Neural cell (in vitro differentiated cells): Measurements from ENCODE around the gene PHOSPHO1. TPM values are rescaled to one million over a fixed set of nuclear protein-coding genes. Genes with fewer than 3 reads are reported as not detected.

ENCODE experiments used
- H2AFZ ChIP-seq: fragments of 200-600, 300-800 bp; sonication (generic), shearing (Covaris generic); 2 replicates; pipeline ENCODE4 v1.6.0; 2014; ENCODE audit warnings: low read depth, mild to moderate bottlenecking, antibody characterized with exemption, low read length, moderate library complexity
- H3F3A ChIP-seq: fragments of 200-600 bp; shearing (Covaris generic); 2 replicates; pipeline ENCODE4 v1.6.1; 2016; ENCODE audit warnings: mild to moderate bottlenecking, moderate library complexity, mixed read lengths, antibody characterized with exemption, low read length; ENCODE audit not compliant: insufficient read depth, poor library complexity, severe bottlenecking
- H3K27ac ChIP-seq: fragments of 200-600, 300-800 bp; sonication (generic), shearing (Covaris generic); 2 replicates; pipeline ENCODE4 v1.5.1; 2014; ENCODE audit warnings: mild to moderate bottlenecking, low read length, moderate library complexity
- H3K27me3 ChIP-seq: fragments of 300-800, 200-600 bp; sonication (generic), shearing (Covaris generic); 2 replicates; pipeline ENCODE4 v1.6.0; 2014; ENCODE audit warnings: mild to moderate bottlenecking, low read depth, low read length, moderate library complexity; ENCODE audit not compliant: insufficient read depth
- H3K36me3 ChIP-seq: fragments of 300-800, 200-600 bp; sonication (generic), shearing (Covaris generic); 2 replicates; pipeline ENCODE4 v1.5.1; 2014; ENCODE audit warnings: mild to moderate bottlenecking, antibody characterized with exemption, low read length, moderate library complexity; ENCODE audit not compliant: insufficient read depth
- H3K4me2 ChIP-seq: fragments of 300-800, 200-600 bp; sonication (generic), shearing (Covaris generic); 2 replicates; pipeline ENCODE4 v1.6.0; 2014; ENCODE audit warnings: mild to moderate bottlenecking, low read length
- H3K4me3 ChIP-seq: fragments of 300-800, 200-600 bp; sonication (generic), shearing (Covaris generic); 2 replicates; pipeline ENCODE4 v1.5.1; 2014; ENCODE audit warnings: mild to moderate bottlenecking, low read length, moderate library complexity
- H3K79me2 ChIP-seq: fragments of 200-600 bp; shearing (Covaris generic); replicated peaks from 2 replicates; pipeline ENCODE4 v1.6.0; 2014; ENCODE audit warnings: mild to moderate bottlenecking, low read length, moderate library complexity; ENCODE audit not compliant: insufficient read depth
- H3K9ac ChIP-seq: fragments of 300-800, 200-600 bp; sonication (generic), shearing (Covaris generic); 2 replicates; pipeline ENCODE4 v1.6.1; 2016; ENCODE audit warnings: mild to moderate bottlenecking, low read length, mixed read lengths
- H3K9me2 ChIP-seq: fragments of 200-600 bp; shearing (Covaris generic); 2 replicates; pipeline ENCODE4 v1.6.1; 2016; ENCODE audit warnings: mild to moderate bottlenecking, low read length, mixed read lengths; ENCODE audit not compliant: insufficient read depth
- H3K9me3 ChIP-seq: fragments of 200-600, 300-800 bp; sonication (generic), shearing (Covaris generic); 2 replicates; pipeline ENCODE4 v1.6.1; 2016; ENCODE audit warnings: mild to moderate bottlenecking, mixed run types, low read length, moderate library complexity, mixed read lengths
- H4K20me1 ChIP-seq: fragments of 200-600 bp; shearing (Covaris generic); 2 replicates; pipeline ENCODE4 v1.6.1; 2016; ENCODE audit warnings: mild to moderate bottlenecking, mixed run types; ENCODE audit not compliant: insufficient read depth
- EP300 ChIP-seq: fragments of 450-650 bp; conservative IDR thresholded peaks from 2 replicates; pipeline ENCODE4 v1.6.1; 2014; ENCODE audit warnings: antibody characterized with exemption, mild to moderate bottlenecking, moderate library complexity; ENCODE audit not compliant: poor library complexity, severe bottlenecking
- EZH2 ChIP-seq: fragments of 200-600, 300-800 bp; shearing (Covaris generic), sonication (generic); IDR thresholded peaks from 2 replicates; pipeline ENCODE4 v1.6.1; 2014; ENCODE audit warnings: antibody characterized with exemption, low read length, borderline replicate concordance, mild to moderate bottlenecking; ENCODE audit not compliant: insufficient read depth, poor library complexity, severe bottlenecking
- MXI1 ChIP-seq: fragments of 450-650 bp; conservative IDR thresholded peaks from 2 replicates; pipeline ENCODE4 v1.6.1; 2014; ENCODE audit warnings: antibody characterized with exemption, mild to moderate bottlenecking; ENCODE audit not compliant: poor library complexity, severe bottlenecking
- POLR2AphosphoS5 ChIP-seq: IDR thresholded peaks from 2 replicates; pipeline ENCODE4 v1.6.1; 2012
- RAD21 ChIP-seq: fragments of 450-650 bp; conservative IDR thresholded peaks from 2 replicates; pipeline ENCODE4 v1.6.1; 2014; ENCODE audit warnings: antibody characterized with exemption, mild to moderate bottlenecking, moderate library complexity
- SMC3 ChIP-seq: fragments of 450-650 bp; conservative IDR thresholded peaks from 2 replicates; pipeline ENCODE4 v1.6.1; 2014; ENCODE audit warnings: antibody characterized with exemption, mild to moderate bottlenecking, moderate library complexity; ENCODE audit not compliant: poor library complexity
- TAF1 ChIP-seq: IDR thresholded peaks from 2 replicates; pipeline ENCODE4 v1.6.1; 2012; ENCODE audit warnings: low read depth
- polyA plus RNA-seq: library from polyadenylated mRNA; depleted of rRNA; stranded (reverse); fragments of >200 nt; gene quantifications from 2 replicates; pipeline ENCODE4 v1.2.3, GENCODE V29; 2014
- TF ChIP-seq, protein P1 (sequence below): IDR thresholded peaks from 2 replicates; pipeline ENCODE4 v1.6.1; 2012; ENCODE audit warnings: borderline replicate concordance
- TF ChIP-seq, protein P2 (sequence below): fragments of 450-650 bp; IDR thresholded peaks from 2 replicates; pipeline ENCODE4 v1.5.1; 2014; ENCODE audit warnings: antibody characterized with exemption, mild to moderate bottlenecking, moderate library complexity; ENCODE audit not compliant: poor library complexity, severe bottlenecking

Gene PHOSPHO1
- polyA plus RNA-seq, 1 donor from 2014 or later = not detected

DNA sequence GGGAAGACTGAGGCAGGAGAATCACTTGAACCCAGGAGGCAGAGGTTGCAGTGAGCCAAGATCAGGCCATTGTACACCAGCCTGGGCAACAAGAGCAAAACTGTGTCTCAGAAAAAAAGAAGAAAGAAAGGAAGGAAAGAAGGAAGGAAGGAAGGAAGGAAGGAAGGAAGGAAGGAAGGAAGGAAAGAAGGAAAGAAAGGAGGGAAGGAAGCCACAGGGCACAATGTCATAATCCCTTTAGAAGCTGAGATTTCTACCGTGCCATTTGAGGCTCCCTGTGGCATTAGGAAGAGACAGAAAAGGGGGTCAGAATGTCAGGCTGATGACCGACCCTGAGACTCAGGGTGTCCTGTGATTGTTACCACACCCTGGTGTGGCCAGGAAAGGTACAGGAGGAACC, 26.8 kb downstream of the PHOSPHO1 start:
- Histone ChIP-seq H3K27me3 (no peaks in the 10 kb centered on the region), H3K79me2 (no peaks in the 10 kb centered on the region), H2AFZ (no peak overlapping the region), H3K9ac (no peak overlapping the region), H3K9me2 (no peaks in the 10 kb centered on the region), H3K9me3 (no peaks in the 10 kb centered on the region), H3K4me3 (no peak overlapping the region), H3F3A (no peaks in the 10 kb centered on the region), H4K20me1 (no peaks in the 10 kb centered on the region), H3K27ac (no peak overlapping the region), H3K36me3 (no peaks in the 10 kb centered on the region), H3K4me2 (no peak overlapping the region)
- no peak for TF ChIP-seq SMC3
- no peak for TF ChIP-seq RAD21
- no peak for TF ChIP-seq POLR2AphosphoS5
- no peak for TF ChIP-seq MXI1
- TF ChIP-seq EZH2 = no peak
- no peak for TF ChIP-seq EP300
- TF ChIP-seq, protein P1, sequence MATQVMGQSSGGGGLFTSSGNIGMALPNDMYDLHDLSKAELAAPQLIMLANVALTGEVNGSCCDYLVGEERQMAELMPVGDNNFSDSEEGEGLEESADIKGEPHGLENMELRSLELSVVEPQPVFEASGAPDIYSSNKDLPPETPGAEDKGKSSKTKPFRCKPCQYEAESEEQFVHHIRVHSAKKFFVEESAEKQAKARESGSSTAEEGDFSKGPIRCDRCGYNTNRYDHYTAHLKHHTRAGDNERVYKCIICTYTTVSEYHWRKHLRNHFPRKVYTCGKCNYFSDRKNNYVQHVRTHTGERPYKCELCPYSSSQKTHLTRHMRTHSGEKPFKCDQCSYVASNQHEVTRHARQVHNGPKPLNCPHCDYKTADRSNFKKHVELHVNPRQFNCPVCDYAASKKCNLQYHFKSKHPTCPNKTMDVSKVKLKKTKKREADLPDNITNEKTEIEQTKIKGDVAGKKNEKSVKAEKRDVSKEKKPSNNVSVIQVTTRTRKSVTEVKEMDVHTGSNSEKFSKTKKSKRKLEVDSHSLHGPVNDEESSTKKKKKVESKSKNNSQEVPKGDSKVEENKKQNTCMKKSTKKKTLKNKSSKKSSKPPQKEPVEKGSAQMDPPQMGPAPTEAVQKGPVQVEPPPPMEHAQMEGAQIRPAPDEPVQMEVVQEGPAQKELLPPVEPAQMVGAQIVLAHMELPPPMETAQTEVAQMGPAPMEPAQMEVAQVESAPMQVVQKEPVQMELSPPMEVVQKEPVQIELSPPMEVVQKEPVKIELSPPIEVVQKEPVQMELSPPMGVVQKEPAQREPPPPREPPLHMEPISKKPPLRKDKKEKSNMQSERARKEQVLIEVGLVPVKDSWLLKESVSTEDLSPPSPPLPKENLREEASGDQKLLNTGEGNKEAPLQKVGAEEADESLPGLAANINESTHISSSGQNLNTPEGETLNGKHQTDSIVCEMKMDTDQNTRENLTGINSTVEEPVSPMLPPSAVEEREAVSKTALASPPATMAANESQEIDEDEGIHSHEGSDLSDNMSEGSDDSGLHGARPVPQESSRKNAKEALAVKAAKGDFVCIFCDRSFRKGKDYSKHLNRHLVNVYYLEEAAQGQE = no peak
- TF ChIP-seq TAF1 = no peak
- TF ChIP-seq, protein P2, sequence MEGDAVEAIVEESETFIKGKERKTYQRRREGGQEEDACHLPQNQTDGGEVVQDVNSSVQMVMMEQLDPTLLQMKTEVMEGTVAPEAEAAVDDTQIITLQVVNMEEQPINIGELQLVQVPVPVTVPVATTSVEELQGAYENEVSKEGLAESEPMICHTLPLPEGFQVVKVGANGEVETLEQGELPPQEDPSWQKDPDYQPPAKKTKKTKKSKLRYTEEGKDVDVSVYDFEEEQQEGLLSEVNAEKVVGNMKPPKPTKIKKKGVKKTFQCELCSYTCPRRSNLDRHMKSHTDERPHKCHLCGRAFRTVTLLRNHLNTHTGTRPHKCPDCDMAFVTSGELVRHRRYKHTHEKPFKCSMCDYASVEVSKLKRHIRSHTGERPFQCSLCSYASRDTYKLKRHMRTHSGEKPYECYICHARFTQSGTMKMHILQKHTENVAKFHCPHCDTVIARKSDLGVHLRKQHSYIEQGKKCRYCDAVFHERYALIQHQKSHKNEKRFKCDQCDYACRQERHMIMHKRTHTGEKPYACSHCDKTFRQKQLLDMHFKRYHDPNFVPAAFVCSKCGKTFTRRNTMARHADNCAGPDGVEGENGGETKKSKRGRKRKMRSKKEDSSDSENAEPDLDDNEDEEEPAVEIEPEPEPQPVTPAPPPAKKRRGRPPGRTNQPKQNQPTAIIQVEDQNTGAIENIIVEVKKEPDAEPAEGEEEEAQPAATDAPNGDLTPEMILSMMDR = no peak

DNA sequence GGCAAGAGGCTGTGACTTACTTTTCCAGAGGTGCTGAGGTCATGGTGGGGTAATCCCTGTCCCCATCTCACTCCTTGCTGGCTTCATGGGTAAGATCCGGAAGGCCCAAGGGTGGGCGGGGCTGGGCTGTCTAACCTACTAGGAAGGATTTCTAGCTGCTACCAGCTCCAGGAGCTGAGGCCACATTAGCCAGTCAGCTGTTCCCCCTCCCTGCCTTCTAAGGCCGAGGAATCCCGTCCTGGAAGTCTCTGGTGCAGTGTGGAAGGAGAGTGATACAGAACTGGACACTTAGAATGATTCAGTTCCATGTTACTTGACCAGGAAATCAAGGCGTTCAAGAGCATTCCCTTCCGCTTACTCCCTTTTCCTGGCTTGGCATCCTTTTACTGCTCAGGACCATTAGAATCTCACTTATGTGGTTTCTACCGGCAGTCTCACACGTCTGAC, 29.1 kb downstream of the PHOSPHO1 start:
- no peaks in the 10 kb centered on the region for H3K27me3 ChIP-seq
- H3K4me3 ChIP-seq = no peak overlapping the region
- no peak overlapping the region for H3K27ac ChIP-seq
- H2AFZ ChIP-seq = no peak overlapping the region
- H3K79me2 ChIP-seq = no peaks in the 10 kb centered on the region
- TF ChIP-seq, protein P2 = no peak
- TF ChIP-seq POLR2AphosphoS5 = no peak
- TF ChIP-seq MXI1 = no peak
- no peak for TF ChIP-seq EZH2
- TF ChIP-seq RAD21 = no peak
- TF ChIP-seq SMC3 = no peak
- no peak for TF ChIP-seq EP300
- no peaks in the 10 kb centered on the region for H3K9me2 ChIP-seq
- H3F3A ChIP-seq = no peaks in the 10 kb centered on the region
- H3K9ac ChIP-seq = no peak overlapping the region
- H3K4me2 ChIP-seq = no peak overlapping the region
- no peaks in the 10 kb centered on the region for H3K9me3 ChIP-seq
- no peaks in the 10 kb centered on the region for H3K36me3 ChIP-seq
- H4K20me1 ChIP-seq = no peaks in the 10 kb centered on the region
